Stimulated activated CD4-positive, alpha-beta T cell treated with anti-CD3 and anti-CD28 coated beads, TNF-alpha, amount 100 ng/mL, for 4 hours (primary cell): ENCODE results near the gene SFT2D2.

Experiments
- DNase-seq, 3 experiments: peaks; one replicate each; pipeline ENCODE4 v3.0.0-alpha.2; 2020; ENCODE audit warnings: low read depth in 3 of 3

SFT2D2 gene

GRCh38 chr1:168265596-168265995 lies 39.8 kb downstream of the SFT2D2 start:
- no peak for DNase-seq

DNA sequence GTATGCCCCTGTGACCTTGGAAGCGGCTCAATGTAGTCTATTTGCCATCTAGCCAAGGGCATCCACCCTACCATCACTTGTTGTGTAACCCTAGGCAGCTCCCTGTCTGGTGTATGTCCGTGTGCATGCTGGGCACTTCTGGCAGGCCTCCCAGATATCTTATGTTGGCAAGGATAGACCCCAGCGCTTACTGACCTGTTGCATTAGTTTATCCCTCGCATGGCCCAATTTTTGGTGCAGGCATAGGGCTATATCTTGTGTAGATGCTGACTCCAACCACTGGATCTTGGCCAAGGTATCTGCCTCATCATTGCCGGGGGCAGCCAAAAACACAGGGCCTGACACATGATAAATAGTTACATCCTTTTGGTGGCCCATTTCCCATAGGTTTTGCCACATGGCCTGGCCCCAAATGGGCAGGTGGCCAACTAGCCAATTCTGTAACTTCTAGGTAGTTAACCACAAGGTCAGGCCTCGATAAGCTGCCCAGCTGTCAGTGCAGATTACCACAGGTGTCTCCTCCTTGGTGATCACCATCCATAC lies 40.9 kb downstream of the SFT2D2 start:
- no peak for DNase-seq

DNA sequence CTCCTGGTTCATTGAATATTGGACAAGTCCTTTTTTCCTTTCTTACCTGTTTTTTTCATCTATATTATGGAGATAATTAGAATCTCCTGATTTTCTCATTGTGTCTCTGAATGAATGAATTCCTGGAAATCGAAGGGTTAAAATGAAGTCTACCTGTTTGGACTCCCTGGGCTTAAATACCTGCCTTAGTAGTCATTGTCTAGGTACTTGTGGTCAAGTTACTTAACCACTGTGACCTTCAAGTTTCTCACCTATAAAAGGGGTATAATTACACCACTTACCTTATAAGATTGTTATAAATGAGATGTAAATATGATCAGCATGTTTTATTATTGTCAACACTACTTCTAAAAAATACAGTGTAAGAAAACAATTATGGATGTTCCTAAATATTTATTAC lies 45.8 kb downstream of the SFT2D2 start:
- DNase-seq: no peak

GRCh38 chr1:168273575-168273974 lies 47.8 kb downstream of the SFT2D2 start:
- no peak for DNase-seq

GRCh38 chr1:168279253-168279652 lies 53.4 kb downstream of the SFT2D2 start:
- DNase-seq: no peak

DNA sequence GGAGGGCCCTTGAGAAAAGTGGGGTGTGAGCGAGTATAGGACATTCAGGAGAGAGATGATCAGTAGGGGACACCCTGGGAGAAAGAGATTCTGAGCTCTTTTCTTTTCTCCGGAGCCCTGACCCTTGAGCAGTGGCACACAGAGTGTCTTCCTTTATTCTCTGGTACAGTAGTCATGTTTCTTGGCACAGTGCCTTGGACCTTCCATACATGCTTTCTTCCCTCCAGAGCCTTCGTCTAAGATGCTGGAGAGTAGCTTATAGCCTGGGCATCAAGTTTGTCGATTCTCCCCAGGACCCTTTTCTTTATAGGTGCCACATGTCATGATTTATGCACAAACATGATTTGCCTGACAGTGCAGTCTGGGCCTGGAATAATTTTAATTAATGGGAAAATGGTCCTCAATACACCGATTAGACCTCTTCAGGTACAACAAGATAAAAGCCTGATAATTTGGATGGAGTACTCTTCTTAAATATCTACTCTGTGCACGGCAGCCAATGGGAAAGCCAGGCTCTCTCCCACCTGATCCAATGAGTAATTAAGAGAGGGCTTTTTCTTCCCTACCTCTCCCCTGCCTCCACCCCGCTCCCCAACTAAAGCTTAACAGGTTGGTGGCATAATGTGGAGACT lies 54.6 kb downstream of the SFT2D2 start, which contains the start of gene TBX19:
Gene TBX19 (plus strand): TSS at position 582 of the 632 bp plus-strand sequence. CDS start 214 bp downstream, outside the sequence.
- no peak for DNase-seq

GRCh38 chr1:168281603-168282325 lies 56.0 kb downstream of the SFT2D2 start:
- no peak for DNase-seq

GRCh38 chr1:168285521-168285790 lies 59.7 kb downstream of the SFT2D2 start:
- no peak for DNase-seq

DNA sequence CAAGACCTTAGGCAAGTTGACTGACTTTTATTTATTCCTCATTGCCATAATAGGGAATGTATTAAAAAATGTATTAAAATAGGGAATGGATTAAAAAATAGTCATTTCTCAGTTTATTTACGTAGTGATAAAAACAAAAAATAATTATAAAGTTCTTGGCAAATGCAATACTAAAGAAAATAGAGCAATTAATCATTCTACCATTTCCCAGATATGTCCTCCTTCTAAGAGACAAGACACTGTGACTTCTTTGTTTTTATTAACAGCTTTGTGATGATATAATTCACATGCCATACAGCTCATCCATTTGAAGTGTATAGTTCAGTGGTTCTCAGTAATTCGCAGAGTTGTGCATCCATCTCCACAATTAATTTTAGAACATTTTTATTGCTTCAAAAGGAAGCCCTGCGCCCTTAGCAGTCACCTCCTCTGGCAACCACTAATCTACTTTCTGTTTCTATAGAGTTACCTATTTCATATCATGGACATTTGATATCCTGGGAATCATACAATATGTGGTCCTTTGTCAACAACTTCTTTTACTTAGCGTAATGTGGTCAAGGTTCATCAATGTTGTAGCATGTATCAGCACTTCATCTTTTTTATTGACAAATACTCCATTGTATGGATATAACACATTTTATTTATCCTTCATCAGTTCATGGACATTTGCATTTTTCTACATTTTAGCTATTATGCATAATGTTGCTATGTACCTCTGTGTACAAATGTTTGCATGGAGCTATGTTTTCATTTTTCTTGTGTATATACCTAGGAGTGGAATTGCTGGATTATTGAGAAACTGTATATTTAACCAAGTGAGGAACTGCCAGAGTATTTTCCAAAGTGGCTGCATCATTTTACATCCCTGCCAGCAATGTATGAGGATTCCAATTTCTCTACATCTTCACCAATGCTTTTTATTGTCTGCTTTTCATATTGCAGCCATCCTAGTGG lies 60.4 kb downstream of the SFT2D2 start:
- DNase-seq: no peak

DNA sequence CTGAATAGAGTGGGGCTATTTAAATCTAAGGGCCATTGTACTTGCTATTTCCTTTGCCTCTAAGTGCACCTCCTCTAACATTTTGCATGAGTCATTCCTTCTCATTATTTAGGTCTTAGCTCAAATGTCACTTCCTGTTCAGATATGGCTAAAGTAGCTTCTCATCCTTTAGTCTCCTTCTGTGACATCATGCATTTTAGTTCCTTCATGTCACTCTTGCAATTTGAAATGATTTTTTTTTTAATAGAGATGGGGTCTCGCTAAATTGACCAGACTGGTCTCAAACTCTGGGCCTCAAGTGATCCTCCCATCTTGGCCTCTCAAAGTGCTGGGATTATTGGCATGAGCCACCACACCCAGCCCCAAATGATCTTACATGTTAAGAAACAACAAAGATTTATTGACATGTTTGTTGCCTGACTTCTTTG lies 61.4 kb downstream of the SFT2D2 start:
- no peak for DNase-seq

DNA sequence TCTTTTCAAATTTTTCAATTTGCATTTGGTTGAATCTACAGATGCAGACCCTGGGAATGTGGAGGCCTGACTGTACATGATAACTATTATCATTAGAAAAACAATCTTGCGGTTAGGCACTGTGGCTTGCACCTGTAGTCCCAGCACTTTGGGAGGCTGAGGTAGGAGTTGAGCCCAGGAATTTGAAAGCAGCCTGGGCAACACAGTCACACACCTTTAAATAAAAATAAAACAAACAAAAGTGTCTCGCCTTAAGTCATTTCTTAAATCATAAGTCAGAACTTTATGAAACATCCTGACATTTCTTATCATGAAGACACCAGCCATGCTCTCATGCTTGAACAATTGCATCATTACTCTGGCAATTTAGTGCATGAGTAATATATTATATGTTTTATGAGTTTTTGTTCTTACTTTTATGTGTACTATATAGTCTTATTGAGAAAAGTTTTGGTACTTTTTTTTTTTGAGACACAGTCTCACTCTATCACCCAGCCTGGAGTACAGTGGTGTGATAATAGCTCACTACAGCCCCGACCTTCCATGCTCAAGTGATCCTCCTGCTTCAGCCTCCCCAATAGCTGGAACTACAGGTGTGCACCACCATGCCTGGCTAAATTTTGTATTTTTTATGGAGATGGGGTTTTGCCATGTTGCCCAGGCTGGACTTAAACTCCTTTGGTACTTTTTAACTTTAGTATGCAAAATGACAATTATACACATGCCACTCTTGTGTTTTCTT lies 62.7 kb downstream of the SFT2D2 start:
- DNase-seq: no peak

DNA sequence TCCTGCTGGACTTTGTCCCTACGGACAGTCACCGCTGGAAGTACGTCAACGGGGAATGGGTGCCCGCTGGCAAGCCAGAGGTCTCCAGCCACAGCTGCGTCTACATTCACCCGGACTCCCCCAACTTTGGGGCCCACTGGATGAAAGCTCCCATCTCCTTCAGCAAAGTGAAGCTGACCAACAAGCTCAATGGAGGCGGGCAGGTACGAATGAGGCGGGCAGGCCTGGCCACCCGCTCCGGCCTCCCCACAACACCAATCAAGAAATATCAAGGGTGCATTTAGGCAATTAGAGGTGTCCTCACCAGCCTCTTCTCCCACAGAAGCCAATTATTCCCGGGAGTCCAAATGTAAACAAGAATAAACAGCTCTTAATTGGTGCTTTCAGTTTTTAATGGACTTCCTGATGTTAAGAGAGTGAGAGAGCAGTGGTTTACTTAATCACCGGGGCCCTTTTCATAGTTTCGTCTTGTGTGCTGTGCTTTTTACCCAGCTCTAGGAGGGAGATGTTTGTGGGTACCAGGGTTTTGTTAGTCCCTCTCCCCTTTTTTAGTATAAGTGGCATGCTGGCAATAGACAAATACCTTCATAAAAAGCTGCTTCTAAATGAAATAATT lies 65.5 kb downstream of the SFT2D2 start:
- DNase-seq: no peak

- no peak for DNase-seq
Observed at GRCh38 chr1:168293356-168293755, 67.6 kb downstream of the SFT2D2 start.

DNA sequence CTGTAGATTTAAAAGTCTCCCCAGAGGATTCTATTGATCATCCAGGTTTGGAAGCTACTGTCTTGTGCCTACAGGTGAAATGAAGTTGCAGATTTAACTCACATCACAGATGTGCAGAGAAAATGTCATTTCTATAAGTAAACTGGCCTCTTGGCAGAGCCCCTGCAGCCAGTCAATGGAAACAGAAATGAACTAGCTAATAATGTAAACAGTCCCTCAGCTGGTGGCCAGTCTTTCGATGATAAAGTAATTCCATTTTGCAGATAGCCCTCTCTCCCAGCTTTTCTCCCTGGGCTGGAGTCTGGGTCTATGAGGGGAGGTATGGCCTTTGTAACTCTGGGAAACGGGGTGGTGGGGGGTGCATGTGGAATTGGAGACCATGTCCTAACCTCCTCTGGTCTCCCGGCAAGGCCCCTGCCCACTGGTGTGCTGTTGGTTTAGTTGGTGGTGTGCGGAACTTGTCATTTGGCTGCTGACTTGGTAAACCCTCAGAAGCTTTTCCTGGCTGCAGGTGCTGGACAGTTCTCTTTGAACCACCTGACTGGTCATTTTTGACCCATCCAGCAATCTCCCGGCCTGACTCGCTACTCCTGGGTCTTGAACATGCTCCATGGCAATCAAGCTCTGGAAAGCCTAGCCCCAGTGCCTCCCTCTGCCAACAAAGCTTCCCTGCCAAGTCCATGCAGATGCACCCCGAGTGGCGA lies 69.8 kb downstream of the SFT2D2 start:
- no peak for DNase-seq

- no peak for DNase-seq
Observed at GRCh38 chr1:168297019-168297730, 71.4 kb downstream of the SFT2D2 start.

DNA sequence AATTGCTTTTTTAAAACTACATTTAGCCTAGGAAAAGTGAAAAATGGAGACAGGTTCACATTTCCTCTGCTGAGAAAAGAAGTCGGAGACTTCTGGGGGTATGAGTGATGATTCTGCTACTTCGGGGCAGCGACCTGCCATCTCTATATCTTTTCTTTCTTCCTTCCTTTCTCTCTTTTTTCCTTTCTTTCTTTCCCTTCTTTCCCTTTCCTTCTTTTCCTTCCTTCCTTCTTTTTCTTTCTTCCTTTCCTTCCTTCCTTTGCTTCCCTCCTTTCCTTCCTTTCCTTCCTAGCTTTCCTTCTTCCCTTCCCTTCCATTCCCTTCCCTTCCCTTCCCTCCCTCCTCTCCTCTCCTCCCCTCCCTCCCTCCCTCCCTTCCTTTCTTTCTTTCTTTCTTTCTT lies 72.6 kb downstream of the SFT2D2 start:
- DNase-seq: no peak

- no peak for DNase-seq
Observed at GRCh38 chr1:168300626-168301025, 74.8 kb downstream of the SFT2D2 start.

GRCh38 chr1:168301664-168302320 lies 76.0 kb downstream of the SFT2D2 start:
- DNase-seq: no peak
